Heart right ventricle (tissue), 16 donors: Measurements from ENCODE around the gene FOXO3. TPM values are rescaled to one million over a fixed set of nuclear protein-coding genes. Genes with fewer than 3 reads are reported as not detected.

ENCODE experiments used
- ATAC-seq, 8 donors: fragments of 200-7000 bp; cut with Tn5 transposase; one replicate each; pipeline ENCODE4 v1.9.1; 2020; ENCODE audit warnings: mild to moderate bottlenecking in 8 of 8, moderate library complexity in 8 of 8, moderate number of reproducible peaks in 1 of 8
- DNase-seq, 2 donors: peaks; one replicate each; pipeline ENCODE4 v3.0.0-alpha.2; 2020
- H3K27ac ChIP-seq, 10 donors: fragments of 200-600 bp; sonication (generic) in 2 of 10; one replicate each; pipeline versions ENCODE4 v1.5.0 to v1.8.0; 2020 to 2022; ENCODE audit warnings: mild to moderate bottlenecking in 3 of 10
- H3K27me3 ChIP-seq, 7 donors: fragments of 200-600 bp; one replicate each; pipeline ENCODE4 v1.8.0; 2021 to 2022; ENCODE audit warnings: mild to moderate bottlenecking in 2 of 7
- H3K36me3 ChIP-seq, 9 donors: fragments of 200-600 bp; sonication (generic) in 1 of 9; one replicate each; pipeline versions ENCODE4 v1.5.0 to v1.8.0; 2020 to 2022; ENCODE audit warnings: mild to moderate bottlenecking in 2 of 9
- H3K4me1 ChIP-seq, 9 donors: fragments of 200-600 bp; sonication (generic) in 1 of 9; one replicate each; pipeline versions ENCODE4 v1.5.0 to v1.8.0; 2020 to 2022; ENCODE audit warnings: mild to moderate bottlenecking in 4 of 9
- H3K4me3 ChIP-seq, 10 donors: fragments of 200-600 bp; sonication (generic) in 2 of 10; one replicate each; pipeline versions ENCODE4 v1.5.0 to v1.8.0; 2020 to 2022; ENCODE audit warnings: mild to moderate bottlenecking in 7 of 10, moderate library complexity in 2 of 10
- H3K9me3 ChIP-seq, 11 donors: fragments of 200-600 bp in 10 of 11; sonication (generic) in 2 of 11; one replicate each; pipeline versions ENCODE4 v1.5.0 to v1.8.0; 2013 to 2022; ENCODE audit warnings: mild to moderate bottlenecking in 2 of 11, control low read depth in 1 of 11, moderate library complexity in 1 of 11
- WGBS, 2 donors: extraction: QIAGEN DNeasy Blood & Tissue Kit; methylation state at CpG; one replicate each; pipeline ENCODE4 v1.1.7; 2013; ENCODE audit warnings: inconsistent platforms in 1 of 2; 5-methylcytosine and 5-hydroxymethylcytosine counted together
- intact Hi-C, 10 donors: fragments of 100-400 bp; cut with DNase I; formaldehyde crosslinking; loops; one replicate each; pipeline versions ENCODE4 v1.11.1 to v1.14.2; 2022
- polyA plus RNA-seq, 2 donors: library from polyadenylated mRNA; stranded (reverse); fragments of 200-250 nt; gene quantifications; one replicate each; pipeline ENCODE4 v1.2.3, GENCODE V29; 2013
- total RNA-seq, 10 donors: library from RNA; stranded (reverse); fragmentation: NEBNext Ultra II Directional in 3 of 10; extraction: Animal tissue kit (Norgen Biotek cat#: 25700) in 3 of 10; gene quantifications; one replicate each; pipeline versions ENCODE4 v1.2.1 to v1.2.4, GENCODE V29; 2021 to 2023
- TF ChIP-seq, protein P1 (sequence below), 9 donors: fragments of 200-600 bp; sonication (generic) in 2 of 9; IDR thresholded peaks; one replicate each; pipeline versions ENCODE4 v1.5.0 to v1.8.0; 2021 to 2022; ENCODE audit warnings: antibody characterized with exemption in 9 of 9, mild to moderate bottlenecking in 5 of 9, moderate library complexity in 1 of 9
- donor health status: Arrhythmogenic right ventricular cardiomyopathy.
- donor health status: ischemic (EF 13 %, LVEDD 7.1; RV severe dilation, severe dysfunction).
- donor health status: healthy with polysubstance abuse.
- donor health status: DM: no; HTN: yes; CAD: no.
- donor health status: DM: no; HTN: no; CAD: no.
- donor health status: ischemic (EF 25% LVEDD 6.9; RV normal size, moderate dysfunction).
- donor health status: ischemic (EF 25% LVEDD 5.7; RV mildly dilated, moderate dysfunction).
- donor health status: healthy.
- donor health status: DM: yes; HTN: yes; CAD: no.
- donor health status: Ischemic cardiomyopathy.
- donor health status: ischemic (EF 35%, LVEDD 5.7; RV mildly dilated, moderate dysfunction).
- donor health status: nonischemic (EF 11% LVEDD 7.7; RV severe dilation, severe dysfunction).
- donor health status: DM: yes; HTN: yes; CAD: no.
- donor health status: PGD.
- donor health status: ischemic (EF 29% LVEDD 5.4; RV normal size, mild dysfunction).
- donor health status: nonischemic (EF 23%, LVEDD 6.1; RV moderate dilation, normal function).

FOXO3 gene
- total and polyA plus RNA-seq, 12 donors = 16.8 to 52.6 (median 37.0) TPM

DNA sequence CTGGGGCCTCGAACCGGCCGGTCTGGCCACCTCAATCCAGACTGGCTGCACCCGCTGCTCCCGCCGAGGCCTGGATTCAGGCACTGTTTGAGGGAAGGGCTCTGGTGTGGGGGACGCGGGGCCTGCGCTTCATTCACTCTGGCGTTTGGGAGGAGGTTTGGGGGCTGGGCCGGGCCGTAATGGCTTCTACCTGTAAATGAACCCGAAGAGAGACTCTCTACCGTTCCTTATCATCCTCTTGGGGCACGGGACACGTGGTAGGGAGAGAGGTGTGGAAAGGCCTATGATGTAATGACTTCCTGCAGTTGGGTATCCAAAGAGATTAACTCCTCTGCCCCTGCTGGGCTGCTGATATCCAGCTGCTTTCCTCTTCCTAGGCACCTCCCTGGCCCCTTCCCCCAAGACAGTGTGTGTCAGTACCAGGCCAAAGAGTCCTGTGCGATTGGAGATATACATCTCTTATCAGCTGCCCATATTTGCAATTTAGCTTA, 1.8 kb downstream of the FOXO3 start:
- intact Hi-C loops = loop anchor here in 8 of 10 donors (2.0 to 10.0 kb wide), 6 partner anchors 52 to 220 kb away; no protein-coding TSS in a partner anchor
- 2 to 5% methylated on average over 17 of the region's 17 CpGs for whole genome bisulfite sequencing, 2 donors
- Histone ChIP-seq H3K27me3 (no peaks in the 10 kb centered on the region), H3K27ac (peak overlapping the region; percentile 96 to 100 (median 99)), H3K9me3 (no peaks in the 10 kb centered on the region), H3K4me1 (peaks cover 12 to 58% (median 48%) of the 10 kb centered on the region in 9 donors), H3K36me3 (peaks cover 0 to 15% (median 5%) of the 10 kb centered on the region in 9 donors), H3K4me3 (peak overlapping the region; percentile 75 to 97 (median 93))
- ATAC-seq (peak in 6 of 8 donors; percentile 8 to 41 (median 30)), DNase-seq (peak; percentile 34 to 78)
- TF ChIP-seq, protein P1, sequence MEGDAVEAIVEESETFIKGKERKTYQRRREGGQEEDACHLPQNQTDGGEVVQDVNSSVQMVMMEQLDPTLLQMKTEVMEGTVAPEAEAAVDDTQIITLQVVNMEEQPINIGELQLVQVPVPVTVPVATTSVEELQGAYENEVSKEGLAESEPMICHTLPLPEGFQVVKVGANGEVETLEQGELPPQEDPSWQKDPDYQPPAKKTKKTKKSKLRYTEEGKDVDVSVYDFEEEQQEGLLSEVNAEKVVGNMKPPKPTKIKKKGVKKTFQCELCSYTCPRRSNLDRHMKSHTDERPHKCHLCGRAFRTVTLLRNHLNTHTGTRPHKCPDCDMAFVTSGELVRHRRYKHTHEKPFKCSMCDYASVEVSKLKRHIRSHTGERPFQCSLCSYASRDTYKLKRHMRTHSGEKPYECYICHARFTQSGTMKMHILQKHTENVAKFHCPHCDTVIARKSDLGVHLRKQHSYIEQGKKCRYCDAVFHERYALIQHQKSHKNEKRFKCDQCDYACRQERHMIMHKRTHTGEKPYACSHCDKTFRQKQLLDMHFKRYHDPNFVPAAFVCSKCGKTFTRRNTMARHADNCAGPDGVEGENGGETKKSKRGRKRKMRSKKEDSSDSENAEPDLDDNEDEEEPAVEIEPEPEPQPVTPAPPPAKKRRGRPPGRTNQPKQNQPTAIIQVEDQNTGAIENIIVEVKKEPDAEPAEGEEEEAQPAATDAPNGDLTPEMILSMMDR (IDR thresholded peaks at IDR 0.05) = peak in 3 of 9 donors; percentile 7 to 27 (median 14)

DNA sequence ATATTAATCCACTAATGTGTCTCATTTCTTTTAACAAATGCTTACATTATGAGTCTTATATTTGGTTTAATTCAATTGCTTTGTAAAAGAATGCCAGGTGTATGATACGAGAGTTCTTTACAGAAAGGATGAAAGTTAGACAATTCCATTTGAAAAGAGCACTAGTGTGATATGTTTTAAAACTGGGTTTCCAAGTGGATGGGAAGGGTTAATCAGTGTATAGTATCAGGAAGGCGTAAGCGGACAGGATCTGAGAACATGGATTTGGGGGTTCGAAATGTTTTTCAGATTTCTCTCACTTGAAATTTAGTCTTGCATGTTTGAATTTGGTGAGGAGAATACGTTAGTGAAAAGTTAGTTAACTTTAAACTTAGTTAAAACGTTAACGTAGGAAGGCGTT, 2.6 kb downstream of the FOXO3 start:
- WGBS, 2 donors = 42 to 45% methylated on average over 8 of the region's 8 CpGs
- peak overlapping the region in 9 of 10 donors; percentile 75 to 97 (median 93) for H3K4me3 ChIP-seq
- H3K27me3 ChIP-seq = no peaks in the 10 kb centered on the region
- intact Hi-C loops = loop anchor here in 8 of 10 donors (2.0 to 10.0 kb wide), 6 partner anchors 52 to 219 kb away; no protein-coding TSS in a partner anchor
- peaks cover 12 to 63% (median 52%) of the 10 kb centered on the region in 9 donors for H3K4me1 ChIP-seq
- DNase-seq (no peak), ATAC-seq (no peak)
- TF ChIP-seq, protein P1 (IDR thresholded peaks at IDR 0.05) = no peak
- H3K36me3 ChIP-seq = peaks cover 0 to 22% (median 12%) of the 10 kb centered on the region in 9 donors
- peak overlapping the region in 9 of 10 donors; percentile 96 to 100 (median 99) for H3K27ac ChIP-seq
- H3K9me3 ChIP-seq = no peaks in the 10 kb centered on the region

DNA sequence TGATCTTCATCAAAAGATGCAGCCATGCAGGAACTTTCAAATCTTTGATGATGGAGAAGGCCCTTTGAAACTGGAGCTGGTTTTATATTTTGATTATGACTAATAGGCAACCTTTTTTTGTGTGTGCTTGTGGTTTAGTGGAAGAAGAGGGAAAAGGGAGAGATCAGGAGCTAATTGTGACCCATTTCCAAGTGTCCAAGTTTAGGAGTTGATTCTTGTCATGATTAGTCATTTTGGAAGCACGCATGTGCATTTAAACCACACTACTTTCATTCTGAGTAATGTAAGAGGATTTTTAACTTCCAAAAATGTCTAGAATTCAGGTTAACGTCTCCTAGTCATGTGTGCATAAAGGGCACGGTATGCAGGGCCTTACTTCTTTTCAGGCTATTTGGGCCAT, 3.5 kb downstream of the FOXO3 start:
- TF ChIP-seq, protein P1 (IDR thresholded peaks at IDR 0.05) = no peak
- 26 to 29% methylated on average over 3 of the region's 3 CpGs for WGBS, 2 donors
- no peak for DNase-seq
- H3K4me1 ChIP-seq = peaks cover 12 to 72% (median 61%) of the 10 kb centered on the region in 9 donors
- peak overlapping the region in 7 of 10 donors; percentile 14 to 97 (median 86) for H3K4me3 ChIP-seq
- H3K9me3 ChIP-seq = no peaks in the 10 kb centered on the region
- H3K27ac ChIP-seq = peak overlapping the region in 8 of 10 donors; percentile 71 to 100 (median 99)
- H3K27me3 ChIP-seq = no peaks in the 10 kb centered on the region
- intact Hi-C loops = loop anchor here in 7 of 10 donors (5.0 to 10.0 kb wide), 5 partner anchors 51 to 218 kb away; no protein-coding TSS in a partner anchor
- peaks cover 0 to 31% (median 16%) of the 10 kb centered on the region in 9 donors for H3K36me3 ChIP-seq
- no peak for ATAC-seq

DNA sequence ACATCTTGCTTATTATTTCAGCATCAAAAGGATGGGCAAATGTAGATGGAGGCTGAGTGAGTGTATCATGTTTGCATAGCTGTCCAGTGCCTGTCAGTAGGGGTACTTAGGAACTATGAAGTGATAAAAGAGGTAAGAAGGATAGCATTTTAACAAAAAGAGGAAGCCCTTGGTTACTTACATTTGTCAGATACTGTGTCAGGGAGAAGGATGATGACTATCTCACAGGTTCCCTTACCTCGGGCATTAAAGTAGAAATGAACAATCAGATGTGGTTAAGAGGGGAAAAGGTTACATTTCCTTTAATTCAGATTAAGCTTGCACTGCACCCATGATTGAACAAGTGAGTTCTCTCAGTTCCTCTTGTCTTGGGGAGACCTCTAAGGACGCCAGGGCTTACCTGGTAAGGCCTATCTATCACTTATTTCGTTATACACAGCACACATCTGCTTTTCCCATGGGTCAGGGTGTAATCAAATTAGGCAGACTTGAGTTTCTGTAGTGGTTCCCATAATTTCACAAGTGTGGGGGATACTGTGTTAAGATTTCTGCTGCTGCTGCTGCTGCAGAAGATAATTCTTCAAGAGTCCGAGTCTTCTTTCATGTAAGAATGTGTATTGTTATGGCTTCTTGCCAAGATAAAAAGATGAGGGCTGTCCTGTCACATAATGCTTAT, 4.5 kb downstream of the FOXO3 start:
- Histone ChIP-seq H3K27ac (peak overlapping the region; percentile 23 to 100 (median 96)), H3K4me1 (peaks cover 12 to 79% (median 66%) of the 10 kb centered on the region in 9 donors), H3K27me3 (no peaks in the 10 kb centered on the region), H3K9me3 (no peaks in the 10 kb centered on the region), H3K4me3 (peak overlapping the region in 7 of 10 donors; percentile 3 to 93 (median 23)), H3K36me3 (peaks cover 0 to 41% (median 18%) of the 10 kb centered on the region in 9 donors)
- 23 to 27% methylated on average over 4 of the region's 4 CpGs for WGBS, 2 donors
- TF ChIP-seq, protein P1 (IDR thresholded peaks at IDR 0.05) = no peak
- ATAC-seq = no peak
- DNase-seq = no peak
- intact Hi-C loops = loop anchor here in 6 of 10 donors (1.0 to 10.0 kb wide), 5 partner anchors 27 to 110 kb away; no protein-coding TSS in a partner anchor
